Measurements from ENCODE around the gene DDX10.

GRCh38 chr11:108685419-108686130 lies 20.7 kb downstream of the DDX10 start:
- TF ChIP-seq CTCF (IDR thresholded peaks at IDR 0.05; ENCODE audit: low read depth, low read length, poor library complexity, severe bottlenecking) (no peak), EZH2phosphoT487 (IDR thresholded peaks at IDR 0.05; ENCODE audit: borderline replicate concordance, low read length) (no peak)

Data from DOHH2 (cell line).